ENCODE results near the gene WFDC6. TPM values are rescaled to one million over a fixed set of nuclear protein-coding genes. Genes with fewer than 3 reads are reported as not detected.

The WFDC6 gene
- total and polyA plus RNA-seq, 2 of the 8 experiments (the other 6 are each of a cell fraction or from before 2014, with no cell fraction given), result not detected

DNA sequence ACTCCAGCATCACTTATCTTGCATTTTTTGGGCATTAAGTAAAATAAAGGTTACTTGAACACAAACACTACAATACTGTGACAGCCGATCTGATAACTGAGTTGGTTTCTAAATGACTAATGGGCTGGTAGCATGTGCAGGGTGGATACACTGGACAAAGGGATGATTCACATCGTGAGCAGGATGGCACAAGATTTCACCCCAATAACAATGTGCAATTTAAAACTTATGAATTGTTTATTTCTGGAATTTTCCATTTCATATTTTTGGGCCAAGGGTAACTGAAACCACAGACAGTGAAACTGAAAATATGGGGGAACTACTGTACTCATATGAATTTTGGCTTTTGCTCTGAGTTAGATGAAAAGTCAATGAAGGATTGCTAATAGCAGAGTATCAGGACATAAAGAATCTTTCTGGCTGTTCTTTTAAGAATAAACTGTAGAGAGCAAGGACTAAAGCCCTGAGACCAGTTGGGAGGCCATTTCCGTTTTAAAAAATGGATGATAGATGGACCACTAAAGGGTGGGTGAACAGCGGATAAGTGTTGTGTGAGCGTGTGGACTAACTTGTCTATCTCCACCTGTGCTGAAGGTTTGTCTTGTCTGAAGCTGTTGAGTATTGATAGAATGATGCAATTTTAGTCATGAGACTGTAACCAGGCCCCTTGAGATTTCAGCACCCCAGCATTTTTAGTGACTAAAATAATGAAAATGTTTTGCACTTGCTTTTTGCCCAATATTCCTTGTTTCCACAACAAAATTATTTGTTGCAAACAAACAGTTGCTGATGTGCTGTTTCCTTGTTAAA lies 32.1 kb downstream of the WFDC6 start:
- Histone ChIP-seq H3K4ac (replicated peaks; ENCODE audit: insufficient read length, low read depth, low read length) (no peak overlapping the region), H2AK5ac (ENCODE audit: low read depth, low read length) (no peak overlapping the region), H3K4me1 (replicated peaks in 1 of 4; ENCODE audit: control insufficient read depth in 3 of 4, insufficient read depth in 4 of 4, low read length in 3 of 4) (no peaks in the 10 kb centered on the region; a peak in 1 of 7 replicates), H2BK120ac (replicated peaks; ENCODE audit: low read depth, low read length) (no peak overlapping the region), H4K5ac (ENCODE audit: insufficient read length, low read depth, low read length) (no peak overlapping the region), H3K23ac (ENCODE audit: insufficient read length) (no peak overlapping the region), H4K20me1 (replicated peaks in 1 of 2; ENCODE audit: control insufficient read depth in 1 of 2, insufficient read depth in 2 of 2, low read length in 2 of 2) (no peaks in the 10 kb centered on the region), H3K4me3 (ENCODE audit: extremely low read depth in 1 of 4, insufficient read depth in 2 of 4, low read depth in 3 of 4, low read length in 4 of 4) (no peak overlapping the region), H2AFZ (ENCODE audit: low read length) (no peak overlapping the region), H2BK15ac (ENCODE audit: low read length) (no peak overlapping the region), H3K79me2 (ENCODE audit: control insufficient read depth in 1 of 2, insufficient read depth in 2 of 2, low read length in 2 of 2) (no peaks in the 10 kb centered on the region), H3K27ac (ENCODE audit: low read depth, low read length) (no peak overlapping the region), H2BK12ac (ENCODE audit: low read depth, low read length) (no peak overlapping the region), H3K56ac (replicated peaks; ENCODE audit: insufficient read length, low read depth, low read length) (no peak overlapping the region), H3K9ac (replicated peaks in 1 of 4; ENCODE audit: extremely low read depth in 1 of 4, low read depth in 3 of 4, low read length in 3 of 4) (no peak overlapping the region), H3K79me1 (ENCODE audit: low read depth, low read length) (no peaks in the 10 kb centered on the region), H3K36me3 (ENCODE audit: control insufficient read depth in 2 of 4, insufficient read depth in 4 of 4, low read length in 3 of 4) (no peaks in the 10 kb centered on the region), H4K8ac (ENCODE audit: extremely low read depth, insufficient read depth, low read length) (no peak overlapping the region), H3K9me3 (ENCODE audit: insufficient read depth in 2 of 2, low read depth in 1 of 2, low read length in 1 of 2) (no peaks in the 10 kb centered on the region), H2BK5ac (ENCODE audit: low read depth, low read length) (no peak overlapping the region), H2BK20ac (ENCODE audit: low read length) (no peak overlapping the region), H3K23me2 (ENCODE audit: low read depth, low read length) (no peaks in the 10 kb centered on the region; the same call in 1 of the 2 replicates), H3K4me2 (ENCODE audit: insufficient read depth in 1 of 2, low read depth in 2 of 2, low read length in 2 of 2) (no peak overlapping the region), H4K91ac (replicated peaks; ENCODE audit: insufficient read length, low read length) (no peak overlapping the region), H3K14ac (ENCODE audit: insufficient read length) (no peak overlapping the region), H3K27me3 (replicated peaks in 1 of 4; ENCODE audit: control insufficient read depth in 3 of 4, extremely low read depth in 1 of 4, insufficient read depth in 3 of 4, low read length in 3 of 4) (no peaks in the 10 kb centered on the region), H3K18ac (ENCODE audit: extremely low read depth, low read length) (no peak overlapping the region)
- FAIRE-seq, result no peak
- ChIA-PET CTCF (ENCODE audit: partially characterized antibody) (interaction anchor here (0.7 to 0.8 kb wide), 2 partner anchors 187 to 188 kb away, joined by 3 read pairs; no protein-coding TSS in a partner anchor), POLR2A (ENCODE audit: partially characterized antibody) (no interaction called here)
- 90% methylated on average over 5 of the region's 5 CpGs; no CpG with 5 or more reads in 1 of the 2 experiments for WGBS, 2 experiments (ENCODE audit: extremely low coverage in 1 of 2, insufficient coverage in 1 of 2, insufficient read length in 1 of 2, insufficient replicate concordance in 2 of 2, low coverage in 1 of 2, low lambda C conversion rate in 2 of 2, missing lambda C conversion rate in 1 of 2)
- TF ChIP-seq POU5F1 (IDR thresholded peaks at IDR 0.05; ENCODE audit: low read depth, low read length), result no peak
- TF ChIP-seq, protein P1, sequence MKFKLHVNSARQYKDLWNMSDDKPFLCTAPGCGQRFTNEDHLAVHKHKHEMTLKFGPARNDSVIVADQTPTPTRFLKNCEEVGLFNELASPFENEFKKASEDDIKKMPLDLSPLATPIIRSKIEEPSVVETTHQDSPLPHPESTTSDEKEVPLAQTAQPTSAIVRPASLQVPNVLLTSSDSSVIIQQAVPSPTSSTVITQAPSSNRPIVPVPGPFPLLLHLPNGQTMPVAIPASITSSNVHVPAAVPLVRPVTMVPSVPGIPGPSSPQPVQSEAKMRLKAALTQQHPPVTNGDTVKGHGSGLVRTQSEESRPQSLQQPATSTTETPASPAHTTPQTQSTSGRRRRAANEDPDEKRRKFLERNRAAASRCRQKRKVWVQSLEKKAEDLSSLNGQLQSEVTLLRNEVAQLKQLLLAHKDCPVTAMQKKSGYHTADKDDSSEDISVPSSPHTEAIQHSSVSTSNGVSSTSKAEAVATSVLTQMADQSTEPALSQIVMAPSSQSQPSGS (IDR thresholded peaks at IDR 0.05; ENCODE audit: low read length), result no peak
- TF ChIP-seq JUND (IDR thresholded peaks at IDR 0.05; ENCODE audit: low read length), result no peak
- TF ChIP-seq TEAD4 (IDR thresholded peaks at IDR 0.05; ENCODE audit: low read depth, low read length), result no peak
- no peak for TF ChIP-seq CREB1 (IDR thresholded peaks at IDR 0.05)
- no peak for TF ChIP-seq SIRT6 (IDR thresholded peaks at IDR 0.05; ENCODE audit: low read length)
- no peak for TF ChIP-seq NANOG (IDR thresholded peaks at IDR 0.05; ENCODE audit: insufficient read depth, low read depth, low read length, poor library complexity, severe bottlenecking)
- TF ChIP-seq GABPA (IDR thresholded peaks at IDR 0.05; ENCODE audit: borderline replicate concordance, insufficient read depth, low read length), result no peak
- no peak for TF ChIP-seq CHD1 (IDR thresholded peaks at IDR 0.05; ENCODE audit: low read depth, low read length)
- TF ChIP-seq SAP30 (IDR thresholded peaks at IDR 0.05; ENCODE audit: insufficient read depth, insufficient replicate concordance, low read length), result no peak
- no peak for DNase-seq (ENCODE audit: low read depth in 1 of 2, low spot score in 2 of 2)
